PC-3 (cell line): ENCODE results near the gene C5AR2.

Experiments used
- CTCF ChIP-seq: fragments of 300-600 bp; sonication (generic); conservative IDR thresholded peaks from 2 replicates; pipeline ENCODE4 v1.5.1; 2017; ENCODE audit warnings: antibody characterized with exemption, low read depth, mild to moderate bottlenecking, low read length
- EZH2phosphoT487 ChIP-seq: fragments of 300-600 bp; sonication (generic); IDR thresholded peaks from 2 replicates; pipeline ENCODE4 v1.6.1; 2018; ENCODE audit warnings: mild to moderate bottlenecking, antibody characterized with exemption, low read length, borderline replicate concordance

GRCh38 chr19:47371261-47371660 is 39.3 kb downstream of the C5AR2 start:
- TF ChIP-seq CTCF (no peak), EZH2phosphoT487 (no peak)
